Right atrium auricular region (tissue), 2 donors: Measurements from ENCODE around the gene ARHGEF10L. TPM values are rescaled to one million over a fixed set of nuclear protein-coding genes. Genes with fewer than 3 reads are reported as not detected.

Source experiments
- DNase-seq: peaks from one replicate; pipeline ENCODE4 v3.0.0-alpha.2; 2019; ENCODE audit warnings: low spot score
- H3K27ac ChIP-seq, 2 donors: fragments of 200-600 bp; sonication (generic); 1 replicate in 1 of 2; 2 replicates in 1 of 2; pipeline ENCODE4 v1.5.1; 2016 to 2019
- H3K27me3 ChIP-seq, 2 donors: fragments of 200-600 bp; sonication (generic); one replicate each; pipeline versions ENCODE4 v1.5.1 to v1.6.0; 2017 to 2019
- H3K36me3 ChIP-seq: fragments of 200-600 bp; sonication (generic); one replicate; pipeline ENCODE4 v1.5.1; 2016
- H3K4me1 ChIP-seq, 2 donors: fragments of 200-600 bp; sonication (generic); one replicate each; pipeline versions ENCODE4 v1.5.1 to v1.6.0; 2017 to 2019
- H3K4me3 ChIP-seq, 2 donors: fragments of 200-600 bp; sonication (generic); 1 replicate in 1 of 2; 2 replicates in 1 of 2; pipeline ENCODE4 v1.5.1; 2017 to 2019; ENCODE audit warnings: mild to moderate bottlenecking in 1 of 2, moderate library complexity in 1 of 2
- H3K9me3 ChIP-seq, 2 donors: fragments of 200-600 bp; sonication (generic); one replicate each; pipeline ENCODE4 v1.5.1; 2019
- CTCF ChIP-seq, 2 donors: fragments of 200-600 bp; sonication (generic); IDR thresholded peaks; one replicate each; pipeline ENCODE4 v1.5.1; 2019; ENCODE audit warnings: antibody characterized with exemption in 2 of 2
- total RNA-seq, 2 donors: library from RNA; depleted of rRNA; stranded (reverse); fragments of >200 nt; gene quantifications; one replicate each; pipeline ENCODE4 v1.1.0, GENCODE V29; 2016

ARHGEF10L gene
- total RNA-seq, 2 donors from 2014 or later: 49.3 to 52.2 TPM

DNA sequence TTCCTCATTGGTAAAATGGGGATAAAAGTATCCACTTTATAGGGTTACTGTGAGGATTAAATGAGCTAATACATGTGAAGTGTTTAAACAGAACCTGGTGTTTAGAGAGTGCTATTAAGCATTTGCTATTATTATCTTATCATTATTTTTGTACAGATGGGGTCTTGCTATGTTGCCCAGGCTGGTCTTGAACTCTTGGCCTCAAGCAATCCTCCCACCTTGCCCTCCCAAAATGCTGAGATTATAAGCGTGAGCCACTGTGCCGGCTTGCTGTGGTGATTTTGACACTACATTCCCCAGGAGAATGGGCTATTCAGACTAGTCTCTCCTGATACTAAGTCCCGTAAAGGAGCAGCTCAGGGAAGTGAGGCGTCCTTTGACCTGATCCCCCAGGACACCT, 6.3 kb upstream of the ARHGEF10L start:
- Histone ChIP-seq H3K36me3 (no peaks in the 10 kb centered on the region), H3K4me1 (peaks cover 0 to 23% of the 10 kb centered on the region in 2 donors), H3K27ac (peak overlapping the region; percentile 85), H3K27me3 (no peaks in the 10 kb centered on the region), H3K9me3 (no peaks in the 10 kb centered on the region), H3K4me3 (no peak overlapping the region)
- no peak for DNase-seq
- TF ChIP-seq CTCF (IDR thresholded peaks at IDR 0.05): no peak

DNA sequence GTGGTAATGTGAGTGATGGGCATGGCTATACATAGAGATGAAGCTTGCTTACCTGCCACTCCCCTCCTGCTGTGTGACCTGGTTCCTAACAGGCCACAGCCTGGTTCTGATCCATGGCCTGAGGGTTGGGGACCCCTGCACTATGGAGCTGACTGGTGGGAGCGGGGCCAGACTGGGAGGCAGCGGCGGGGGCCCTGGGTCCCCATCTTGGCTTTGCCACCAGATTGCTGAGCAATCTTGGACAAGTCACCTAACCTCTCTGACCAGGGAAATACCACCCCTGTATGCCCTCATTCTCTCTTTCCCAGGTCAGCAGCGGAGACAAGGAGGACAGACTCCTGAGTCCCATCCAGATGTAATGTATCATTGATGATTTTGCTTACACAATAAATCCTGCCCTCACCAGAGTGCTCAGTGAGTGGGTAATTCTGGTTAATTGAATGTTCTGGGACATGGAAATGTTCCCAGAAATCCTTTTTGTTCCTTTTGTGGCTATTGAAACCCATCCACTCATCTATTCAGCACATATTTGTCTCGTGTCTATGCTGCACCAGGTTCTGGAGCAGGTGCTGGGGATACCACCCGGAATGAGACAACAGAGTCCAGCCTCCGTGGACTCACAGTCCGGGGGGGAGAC, 4.1 kb upstream of the ARHGEF10L start:
- no peaks in the 10 kb centered on the region for H3K9me3 ChIP-seq
- DNase-seq: no peak
- H3K27ac ChIP-seq: no peak overlapping the region
- no peaks in the 10 kb centered on the region for H3K27me3 ChIP-seq
- peaks cover 0 to 37% of the 10 kb centered on the region in 2 donors for H3K4me1 ChIP-seq
- no peak overlapping the region for H3K4me3 ChIP-seq
- TF ChIP-seq CTCF (IDR thresholded peaks at IDR 0.05): no peak
- no peaks in the 10 kb centered on the region for H3K36me3 ChIP-seq

DNA sequence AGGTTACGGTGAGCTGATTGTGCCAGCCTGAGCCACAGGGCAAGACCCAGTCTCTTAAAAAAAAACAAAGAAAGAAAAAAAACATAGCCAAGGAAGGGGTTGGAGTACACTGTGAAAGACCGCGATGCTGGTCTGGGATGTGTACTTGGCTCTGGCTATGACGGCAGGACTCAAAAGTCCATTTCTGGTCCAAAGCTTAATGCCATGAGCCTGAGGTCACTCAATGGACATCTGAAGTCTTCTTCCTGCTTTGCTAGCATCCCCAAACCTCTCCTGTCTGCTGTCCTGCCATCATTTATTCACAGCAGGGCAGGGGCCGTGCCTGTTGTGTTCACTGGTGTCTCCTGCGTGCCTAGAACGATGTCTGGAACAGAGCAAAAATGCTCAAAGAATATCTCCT, 1.5 kb upstream of the ARHGEF10L start:
- H3K4me3 ChIP-seq: no peak overlapping the region
- H3K36me3 ChIP-seq: no peaks in the 10 kb centered on the region
- no peak for DNase-seq
- peaks cover 0 to 31% of the 10 kb centered on the region in 2 donors for H3K4me1 ChIP-seq
- TF ChIP-seq CTCF (IDR thresholded peaks at IDR 0.05): no peak
- H3K9me3 ChIP-seq: no peaks in the 10 kb centered on the region
- H3K27me3 ChIP-seq: no peaks in the 10 kb centered on the region
- peak overlapping the region; percentile 80 to 89 for H3K27ac ChIP-seq

GRCh38 chr1:17538428-17539117, 925 bp upstream of the ARHGEF10L start:
- H3K9me3 ChIP-seq: no peaks in the 10 kb centered on the region
- H3K36me3 ChIP-seq: no peaks in the 10 kb centered on the region
- no peak overlapping the region for H3K4me3 ChIP-seq
- H3K4me1 ChIP-seq: peaks cover 0 to 31% of the 10 kb centered on the region in 2 donors
- TF ChIP-seq CTCF (IDR thresholded peaks at IDR 0.05): no peak
- no peaks in the 10 kb centered on the region for H3K27me3 ChIP-seq
- peak overlapping the region; percentile 80 to 89 for H3K27ac ChIP-seq
- peak; percentile 70 for DNase-seq

GRCh38 chr1:17539118-17539476, 401 bp upstream of the ARHGEF10L start:
- H3K9me3 ChIP-seq: no peaks in the 10 kb centered on the region
- peaks cover 0 to 31% of the 10 kb centered on the region in 2 donors for H3K4me1 ChIP-seq
- peak overlapping the region; percentile 42 to 49 for H3K4me3 ChIP-seq
- no peak for DNase-seq
- no peaks in the 10 kb centered on the region for H3K27me3 ChIP-seq
- peak overlapping the region; percentile 80 to 89 for H3K27ac ChIP-seq
- H3K36me3 ChIP-seq: no peaks in the 10 kb centered on the region
- TF ChIP-seq CTCF (IDR thresholded peaks at IDR 0.05): no peak
